ENCODE data around the gene LAMA5.
A peak's percentile ranks its signal among the peaks of the same experiment; 100 is the strongest.

The LAMA5 gene

GRCh38 chr20:62366370-62367135 lies 559 bp downstream of the LAMA5 start:
- no peak for DNase-seq
- TF ChIP-seq POLR2A (IDR thresholded peaks at IDR 0.05; ENCODE audit: low read length), result no peak
- TF ChIP-seq GATA1 (IDR thresholded peaks at IDR 0.05; ENCODE audit: low read depth, low read length), result no peak

- DNase-seq, result peak in 1 of 2 experiments; percentile 24
- no peak for TF ChIP-seq GATA1 (IDR thresholded peaks at IDR 0.05; ENCODE audit: low read depth, low read length)
- no peak for TF ChIP-seq POLR2A (IDR thresholded peaks at IDR 0.05; ENCODE audit: low read length)
Measured at GRCh38 chr20:62365814-62366369, 1.2 kb downstream of the LAMA5 start.

- no peak for DNase-seq
- TF ChIP-seq GATA1 (IDR thresholded peaks at IDR 0.05; ENCODE audit: low read depth, low read length), result no peak
- TF ChIP-seq POLR2A (IDR thresholded peaks at IDR 0.05; ENCODE audit: low read length), result no peak
Measured at GRCh38 chr20:62364911-62365736, 2.0 kb downstream of the LAMA5 start.

GRCh38 chr20:62363920-62364851 lies 2.9 kb downstream of the LAMA5 start:
- no peak for DNase-seq
- TF ChIP-seq POLR2A (IDR thresholded peaks at IDR 0.05; ENCODE audit: low read length) (no peak), GATA1 (IDR thresholded peaks at IDR 0.05; ENCODE audit: low read depth, low read length) (no peak)

GRCh38 chr20:62362991-62363919 lies 3.9 kb downstream of the LAMA5 start:
- TF ChIP-seq GATA1 (IDR thresholded peaks at IDR 0.05; ENCODE audit: low read depth, low read length) (no peak), POLR2A (IDR thresholded peaks at IDR 0.05; ENCODE audit: low read length) (no peak)
- no peak for DNase-seq

GRCh38 chr20:62362590-62362940 lies 4.5 kb downstream of the LAMA5 start:
- TF ChIP-seq GATA1 (IDR thresholded peaks at IDR 0.05; ENCODE audit: low read depth, low read length) (no peak), POLR2A (IDR thresholded peaks at IDR 0.05; ENCODE audit: low read length) (no peak)
- DNase-seq, result no peak

GRCh38 chr20:62361799-62362589 lies 5.1 kb downstream of the LAMA5 start:
- DNase-seq, result no peak
- no peak for TF ChIP-seq GATA1 (IDR thresholded peaks at IDR 0.05; ENCODE audit: low read depth, low read length)
- TF ChIP-seq POLR2A (IDR thresholded peaks at IDR 0.05; ENCODE audit: low read length), result no peak

- no peak for DNase-seq
- TF ChIP-seq GATA1 (IDR thresholded peaks at IDR 0.05; ENCODE audit: low read depth, low read length), result no peak
- TF ChIP-seq POLR2A (IDR thresholded peaks at IDR 0.05; ENCODE audit: low read length), result no peak
Measured at GRCh38 chr20:62360854-62361798, 6.0 kb downstream of the LAMA5 start.

GRCh38 chr20:62359491-62360121 lies 7.5 kb downstream of the LAMA5 start:
- TF ChIP-seq GATA1 (IDR thresholded peaks at IDR 0.05; ENCODE audit: low read depth, low read length) (no peak), POLR2A (IDR thresholded peaks at IDR 0.05; ENCODE audit: low read length) (no peak)
- no peak for DNase-seq

GRCh38 chr20:62359043-62359490 lies 8.0 kb downstream of the LAMA5 start:
- TF ChIP-seq GATA1 (IDR thresholded peaks at IDR 0.05; ENCODE audit: low read depth, low read length), result no peak
- TF ChIP-seq POLR2A (IDR thresholded peaks at IDR 0.05; ENCODE audit: low read length), result no peak
- no peak for DNase-seq

All from erythroblast (primary cell).